GM12892 (cell line): ENCODE data around the gene EVA1B.

Experiments used
- POLR2AphosphoS5 ChIP-seq: IDR thresholded peaks from 2 replicates; pipeline ENCODE4 v1.6.1; 2011; ENCODE audit warnings: low read depth, low read length, control low read depth
- TAF1 ChIP-seq: IDR thresholded peaks from 2 replicates; pipeline ENCODE4 v1.6.1; 2011; ENCODE audit warnings: low read depth, mild to moderate bottlenecking, control low read depth, low read length, borderline replicate concordance

- TF ChIP-seq TAF1 = no peak
- TF ChIP-seq POLR2AphosphoS5 = no peak
These were observed 29.7 kb upstream of the EVA1B start for GRCh38 chr1:36352910-36353878.
